K562 (cell line): ENCODE data around the gene LLGL2. TPM values are rescaled to one million over a fixed set of nuclear protein-coding genes. Genes with fewer than 3 reads are reported as not detected.

ENCODE experiments used
- ATAC-seq: fragments of 200-7000 bp; cut with Tn5 transposase; 3 replicates; pipeline ENCODE4 v1.9.1; 2020; ENCODE audit warnings: moderate library complexity
- BruUV-seq: library from RNA; stranded (reverse); fragments of 400-500 nt; replicated peaks from 2 replicates; lab custom pipeline; 2021; lab: Mats Ljungman, UMichigan
- CTCF ChIA-PET: fragments of 300-600 bp; formaldehyde crosslinking; extraction: SDS; loops from one replicate; lab custom pipeline; 2021; ENCODE audit warnings: low intra/inter-chr PET ratio; lab: Yijun Ruan, JAX
- POLR2A ChIA-PET: fragments of 300-600, 350-650 bp; sonication (Branson Sonifier 250); formaldehyde crosslinking; extraction: SDS; loops from one replicate; lab custom pipeline; 2021; ENCODE audit warnings: antibody characterized with exemption, inconsistent platforms; lab: Yijun Ruan, JAX
- DNase-seq, 4 experiments: peaks; one replicate each; pipeline versions ENCODE4 v3.0.0 to v3.0.0-alpha.2; 2011 to 2018; ENCODE audit warnings: low spot score in 3 of 4, mixed read lengths in 3 of 4; ENCODE audit errors: extremely low read depth in 1 of 4
- FAIRE-seq: peaks from 2 replicates; lab custom pipeline; 2011; peaks lifted over from hg19 to GRCh38; lab: Jason Lieb, UNC
- H2AFZ ChIP-seq: 2 replicates; pipeline ENCODE4 v1.6.0; 2011; ENCODE audit warnings: low read depth, low read length, control low read depth, inconsistent platforms
- H3K27ac ChIP-seq: fragments of 200-600 bp; 3 replicates; pipeline ENCODE4 v1.8.0; 2011; ENCODE audit warnings: low read depth, mild to moderate bottlenecking, control low read depth, inconsistent platforms, low read length, moderate library complexity, mixed read lengths; ENCODE audit errors: extremely low read depth
- H3K27me3 ChIP-seq, 2 experiments: fragments of 300-600 bp in 1 of 2; 2 replicates in 1 of 2; 3 replicates in 1 of 2; pipeline versions ENCODE4 v1.6.0 to v1.8.0; 2011; ENCODE audit warnings: inconsistent platforms in 2 of 2, low read length in 2 of 2, mild to moderate bottlenecking in 1 of 2, mixed read lengths in 1 of 2, moderate library complexity in 1 of 2; ENCODE audit not compliant: control insufficient read depth in 2 of 2, insufficient read depth in 2 of 2
- H3K36me3 ChIP-seq: fragments of 300-600 bp; 3 replicates; pipeline ENCODE4 v1.8.0; 2011; ENCODE audit warnings: mild to moderate bottlenecking, low read length, inconsistent platforms; ENCODE audit not compliant: control insufficient read depth, insufficient read depth
- H3K4me1 ChIP-seq, 2 experiments: fragments of 200-600 bp in 1 of 2; replicated peaks in 1 of 2; 2 replicates in 1 of 2; 3 replicates in 1 of 2; pipeline versions ENCODE4 v1.5.1 to v1.8.0; 2011; ENCODE audit warnings: inconsistent platforms in 2 of 2, low read length in 2 of 2, mild to moderate bottlenecking in 1 of 2, mixed read lengths in 1 of 2, moderate library complexity in 1 of 2; ENCODE audit not compliant: control insufficient read depth in 2 of 2, insufficient read depth in 2 of 2
- H3K4me2 ChIP-seq: 2 replicates; pipeline ENCODE4 v1.6.1; 2011; ENCODE audit warnings: low read length, control low read depth, inconsistent platforms, mixed read lengths; ENCODE audit not compliant: insufficient read depth
- H3K4me3 ChIP-seq: fragments of 200-600 bp; sonication (generic), shearing (Covaris generic); 2 replicates; pipeline ENCODE4 v1.5.1; 2016; ENCODE audit warnings: control low read depth, inconsistent platforms
- H3K79me2 ChIP-seq: fragments of 200-600 bp; 3 replicates; pipeline ENCODE4 v1.8.0; 2011; ENCODE audit warnings: low read length, inconsistent platforms; ENCODE audit not compliant: control insufficient read depth, insufficient read depth
- H3K9ac ChIP-seq, 2 experiments: 2 replicates each; pipeline versions ENCODE4 v1.6.0 to v1.6.1; 2011; ENCODE audit warnings: low read depth in 2 of 2, low read length in 2 of 2, control low read depth in 1 of 2, inconsistent platforms in 1 of 2, mild to moderate bottlenecking in 1 of 2, mixed read lengths in 1 of 2; ENCODE audit not compliant: insufficient read depth in 1 of 2
- H3K9me1 ChIP-seq: one replicate; pipeline ENCODE4 v1.6.0; 2011; ENCODE audit warnings: inconsistent platforms, mild to moderate bottlenecking, low read length, moderate library complexity; ENCODE audit not compliant: control insufficient read depth, insufficient read depth
- H3K9me3 ChIP-seq: replicated peaks from 2 replicates; pipeline ENCODE4 v1.5.1; 2011; ENCODE audit warnings: low read depth, low read length, inconsistent platforms; ENCODE audit not compliant: control insufficient read depth, insufficient read depth
- H4K20me1 ChIP-seq: replicated peaks from 2 replicates; pipeline ENCODE4 v1.6.1; 2011; ENCODE audit warnings: low read length, inconsistent platforms, mixed read lengths; ENCODE audit not compliant: control insufficient read depth, insufficient read depth
- ATF1 ChIP-seq, 2 experiments: fragments of 450-650 bp in 1 of 2; IDR thresholded peaks; 2 replicates each; pipeline ENCODE4 v1.6.1; 2016; ENCODE audit warnings: missing compliant biosample characterization in 1 of 2, missing genetic modification characterization in 1 of 2
- CTBP1 ChIP-seq: fragments of 450-650 bp; IDR thresholded peaks from 2 replicates; pipeline ENCODE4 v1.6.1; 2016; ENCODE audit warnings: borderline replicate concordance
- DNMT1 ChIP-seq: fragments of 450-650 bp; IDR thresholded peaks from 2 replicates; pipeline ENCODE4 v1.6.1; 2016; ENCODE audit warnings: antibody characterized with exemption, mild to moderate bottlenecking
- ELF4 ChIP-seq: fragments of 450-650 bp; formaldehyde crosslinking; IDR thresholded peaks from 2 replicates; pipeline ENCODE4 v1.4.0; 2022; ENCODE audit warnings: missing genetic modification characterization
- RCOR1 ChIP-seq, 2 experiments: IDR thresholded peaks; 2 replicates each; pipeline ENCODE4 v1.6.1; 2012; ENCODE audit warnings: low read depth in 2 of 2, low read length in 2 of 2, borderline replicate concordance in 1 of 2, improper control_type of control experiment in 1 of 2
- SMAD2 ChIP-seq: fragments of 150-350 bp; IDR thresholded peaks from 2 replicates; pipeline ENCODE4 v1.6.1; 2014; ENCODE audit warnings: low read depth, mild to moderate bottlenecking, low read length
- SP1 ChIP-seq: sonication (generic); formaldehyde crosslinking; IDR thresholded peaks from 2 replicates; pipeline ENCODE4 v1.8.1; 2022; ENCODE audit warnings: mild to moderate bottlenecking, missing genetic modification reagents
- ZNF436 ChIP-seq: fragments of 250-450, 450-650 bp; sonication (Bioruptor Pico); formaldehyde crosslinking; IDR thresholded peaks from 2 replicates; pipeline ENCODE4 v1.7.0; 2020; ENCODE audit warnings: mild to moderate bottlenecking
- ZNF695 ChIP-seq: fragments of 450-650 bp; formaldehyde crosslinking; IDR thresholded peaks from 2 replicates; pipeline ENCODE4 v1.4.0; 2020; ENCODE audit warnings: mild to moderate bottlenecking, moderate library complexity
- ZNF76 ChIP-seq: fragments of 250-450 bp; sonication (Bioruptor Pico); IDR thresholded peaks from 2 replicates; pipeline ENCODE4 v1.4.0; 2020; ENCODE audit warnings: mild to moderate bottlenecking, moderate library complexity, borderline replicate concordance
- WGBS: fragments of 100-300 bp; shearing (Covaris generic); methylation state at CpG from one replicate; pipeline ENCODE4 v1.1.6; 2016; ENCODE audit warnings: low coverage, mixed read lengths; ENCODE audit not compliant: insufficient coverage; ENCODE audit errors: missing lambda C conversion rate; 5-methylcytosine and 5-hydroxymethylcytosine counted together
- in situ Hi-C: fragments of 300-500 bp; cut with MboI; formaldehyde crosslinking; loops from 4 replicates; pipeline ENCODE4 v1.15.0; 2018; ENCODE audit warnings: inconsistent platforms, mixed read lengths
- intact Hi-C: fragments of 100-400 bp; cut with micrococcal nuclease; formaldehyde crosslinking; loops from 2 replicates; pipeline ENCODE4 v1.14.2; 2022
- polyA plus RNA-seq, 8 experiments: library from polyadenylated mRNA; depleted of rRNA in 4 of 8; stranded (reverse) in 5 of 8; unstranded in 3 of 8; fragments of >200 nt; fragmentation: Nextera tagmentation in 2 of 8; fragmentation: Illumina TruSeq in 1 of 8; extraction: Ambion mirVana in 2 of 8; extraction: Trizol in 1 of 8; gene quantifications; 2 replicates each; pipeline versions ENCODE4 v1.2.1 to v1.2.3, GENCODE V29; 2011 to 2014; ENCODE audit warnings: inconsistent platforms in 1 of 8, missing spikeins in 1 of 8
- total RNA-seq, 7 experiments: library from RNA; depleted of rRNA in 6 of 7; stranded (reverse); fragments of >200 nt in 6 of 7; fragmentation: Illumina TruSeq in 2 of 7; extraction: Trizol in 2 of 7; gene quantifications; 2 replicates each; pipeline versions ENCODE4 v1.2.1 to v1.2.3, GENCODE V29; 2011 to 2021; ENCODE audit warnings: low replicate concordance in 1 of 7
- TF ChIP-seq, protein P1 (sequence below): fragments of 450-650 bp; formaldehyde crosslinking; IDR thresholded peaks from 2 replicates; pipeline ENCODE4 v1.4.0; 2020; ENCODE audit warnings: mild to moderate bottlenecking
- TF ChIP-seq, protein P2 (sequence below), 2 experiments: fragments of 450-650 bp; IDR thresholded peaks; 2 replicates each; pipeline ENCODE4 v1.6.1; 2016
- TF ChIP-seq, protein P3 (sequence below): sonication (generic); formaldehyde crosslinking; IDR thresholded peaks from 2 replicates; pipeline ENCODE4 v1.8.1; 2023; ENCODE audit warnings: mild to moderate bottlenecking, missing genetic modification reagents

The LLGL2 gene
- total and polyA plus RNA-seq, 9 of the 15 experiments (the other 6 are each of a cell fraction or from before 2014, with no cell fraction given): 0.32 to 24.4 (median 10.2) TPM

DNA sequence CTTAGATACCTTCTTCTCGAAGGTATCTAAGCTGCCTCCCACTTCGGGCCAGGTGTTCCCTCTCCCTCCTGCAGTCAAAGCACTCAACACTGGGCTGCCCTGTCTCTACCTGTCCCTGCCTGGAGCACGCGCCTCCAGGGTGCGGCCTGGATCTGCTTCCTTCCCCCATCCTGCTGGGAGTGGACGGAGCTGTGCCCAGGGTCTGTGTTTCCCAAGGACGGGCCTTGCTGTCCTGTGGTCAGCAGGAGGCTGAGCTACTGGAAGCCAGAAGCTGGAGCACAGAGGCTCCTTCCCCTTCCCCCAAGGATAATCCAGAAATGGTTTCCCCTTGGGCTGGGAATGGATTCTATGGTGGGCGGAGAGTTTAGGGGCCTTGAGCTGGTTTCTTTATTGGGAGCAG lies 16.7 kb downstream of the LLGL2 start (continued):
- TF ChIP-seq, protein P1, sequence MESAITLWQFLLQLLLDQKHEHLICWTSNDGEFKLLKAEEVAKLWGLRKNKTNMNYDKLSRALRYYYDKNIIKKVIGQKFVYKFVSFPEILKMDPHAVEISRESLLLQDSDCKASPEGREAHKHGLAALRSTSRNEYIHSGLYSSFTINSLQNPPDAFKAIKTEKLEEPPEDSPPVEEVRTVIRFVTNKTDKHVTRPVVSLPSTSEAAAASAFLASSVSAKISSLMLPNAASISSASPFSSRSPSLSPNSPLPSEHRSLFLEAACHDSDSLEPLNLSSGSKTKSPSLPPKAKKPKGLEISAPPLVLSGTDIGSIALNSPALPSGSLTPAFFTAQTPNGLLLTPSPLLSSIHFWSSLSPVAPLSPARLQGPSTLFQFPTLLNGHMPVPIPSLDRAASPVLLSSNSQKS (CRISPR knock-in tag): no peak
- TF ChIP-seq ZNF76 (CRISPR knock-in tag) (no peak), SP1 (CRISPR knock-in tag) (no peak), DNMT1 (no peak), RCOR1 (IDR thresholded peaks at IDR 0.05; ENCODE audit: borderline replicate concordance in 1 of 2, low read depth in 2 of 2, low read length in 2 of 2) (no peak), ZNF436 (CRISPR knock-in tag) (no peak), CTBP1 (no peak)

DNA sequence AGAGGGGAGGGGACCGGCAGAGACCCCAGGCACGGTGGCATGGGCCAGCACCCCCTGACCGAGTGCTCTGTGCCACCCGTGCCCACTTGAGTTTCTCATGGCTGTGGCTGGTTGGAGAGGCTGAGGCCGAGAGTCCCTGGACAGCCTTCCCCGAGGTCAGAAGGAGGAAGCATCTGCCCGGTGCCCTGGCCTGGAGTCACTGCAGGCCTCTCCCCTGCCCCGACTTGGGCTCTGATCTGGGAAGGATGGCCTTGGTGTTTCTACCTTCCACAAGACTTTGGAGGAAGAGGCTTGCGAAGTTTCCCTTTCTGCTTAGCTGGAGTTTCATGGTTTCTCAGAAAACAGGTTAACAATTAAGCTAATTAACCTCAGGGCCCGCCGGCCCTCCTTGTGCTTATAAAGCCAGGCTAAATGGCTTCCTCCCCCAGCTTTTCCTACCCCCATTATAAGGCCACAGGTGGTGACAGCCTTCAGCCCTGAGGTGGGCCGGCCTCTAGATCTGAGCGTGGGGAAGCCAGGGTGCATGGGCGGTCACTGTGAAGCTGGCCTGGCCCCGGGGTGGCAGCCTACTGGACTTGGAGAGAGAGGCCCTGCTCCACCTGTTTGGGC lies 17.3 kb downstream of the LLGL2 start:
- in situ Hi-C loops: no loop called here
- peaks cover 10% of the 10 kb centered on the region; the same call in 1 of the 2 replicates for H4K20me1 ChIP-seq
- POLR2A ChIA-PET: interaction anchor here (0.6 to 1.2 kb wide), 8 partner anchors 9 to 508 kb away, joined by 3 to 4 read pairs (median 4); no protein-coding TSS in a partner anchor

More for the DNA sequence above, 17.3 kb downstream of the LLGL2 start:
- DNase-seq (no peak), FAIRE-seq (no peak), ATAC-seq (no peak)
- Histone ChIP-seq H3K4me2 (no peak overlapping the region), H3K27me3 (no peaks in the 10 kb centered on the region), H2AFZ (no peak overlapping the region), H3K4me1 (peaks cover 6 to 41% of the 10 kb centered on the region in 2 experiments; a peak in 3 of 5 replicates), H3K9me3 (no peaks in the 10 kb centered on the region), H3K27ac (no peak overlapping the region), H3K9me1 (no peaks in the 10 kb centered on the region), H3K79me2 (no peaks in the 10 kb centered on the region), H3K4me3 (no peak overlapping the region), H3K9ac (peak overlapping the region in 1 of 2 experiments; percentile 26; a peak in 1 of 4 replicates), H3K36me3 (no peaks in the 10 kb centered on the region)
- intact Hi-C loops: no loop called here
- no TSS peak for BruUV-seq
- TF ChIP-seq SMAD2: no peak
- TF ChIP-seq, protein P2, sequence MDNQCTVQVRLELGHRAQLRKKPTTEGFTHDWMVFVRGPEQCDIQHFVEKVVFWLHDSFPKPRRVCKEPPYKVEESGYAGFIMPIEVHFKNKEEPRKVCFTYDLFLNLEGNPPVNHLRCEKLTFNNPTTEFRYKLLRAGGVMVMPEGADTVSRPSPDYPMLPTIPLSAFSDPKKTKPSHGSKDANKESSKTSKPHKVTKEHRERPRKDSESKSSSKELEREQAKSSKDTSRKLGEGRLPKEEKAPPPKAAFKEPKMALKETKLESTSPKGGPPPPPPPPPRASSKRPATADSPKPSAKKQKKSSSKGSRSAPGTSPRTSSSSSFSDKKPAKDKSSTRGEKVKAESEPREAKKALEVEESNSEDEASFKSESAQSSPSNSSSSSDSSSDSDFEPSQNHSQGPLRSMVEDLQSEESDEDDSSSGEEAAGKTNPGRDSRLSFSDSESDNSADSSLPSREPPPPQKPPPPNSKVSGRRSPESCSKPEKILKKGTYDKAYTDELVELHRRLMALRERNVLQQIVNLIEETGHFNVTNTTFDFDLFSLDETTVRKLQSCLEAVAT (IDR thresholded peaks at IDR 0.05): no peak
- TF ChIP-seq ZNF695 (CRISPR knock-in tag): no peak
- TF ChIP-seq ATF1 (CRISPR knock-in tag; IDR thresholded peaks at IDR 0.05): no peak
- TF ChIP-seq ATF1 (tag; IDR thresholded peaks at IDR 0.05): no peak
- no peak for TF ChIP-seq ELF4
- TF ChIP-seq, protein P3, sequence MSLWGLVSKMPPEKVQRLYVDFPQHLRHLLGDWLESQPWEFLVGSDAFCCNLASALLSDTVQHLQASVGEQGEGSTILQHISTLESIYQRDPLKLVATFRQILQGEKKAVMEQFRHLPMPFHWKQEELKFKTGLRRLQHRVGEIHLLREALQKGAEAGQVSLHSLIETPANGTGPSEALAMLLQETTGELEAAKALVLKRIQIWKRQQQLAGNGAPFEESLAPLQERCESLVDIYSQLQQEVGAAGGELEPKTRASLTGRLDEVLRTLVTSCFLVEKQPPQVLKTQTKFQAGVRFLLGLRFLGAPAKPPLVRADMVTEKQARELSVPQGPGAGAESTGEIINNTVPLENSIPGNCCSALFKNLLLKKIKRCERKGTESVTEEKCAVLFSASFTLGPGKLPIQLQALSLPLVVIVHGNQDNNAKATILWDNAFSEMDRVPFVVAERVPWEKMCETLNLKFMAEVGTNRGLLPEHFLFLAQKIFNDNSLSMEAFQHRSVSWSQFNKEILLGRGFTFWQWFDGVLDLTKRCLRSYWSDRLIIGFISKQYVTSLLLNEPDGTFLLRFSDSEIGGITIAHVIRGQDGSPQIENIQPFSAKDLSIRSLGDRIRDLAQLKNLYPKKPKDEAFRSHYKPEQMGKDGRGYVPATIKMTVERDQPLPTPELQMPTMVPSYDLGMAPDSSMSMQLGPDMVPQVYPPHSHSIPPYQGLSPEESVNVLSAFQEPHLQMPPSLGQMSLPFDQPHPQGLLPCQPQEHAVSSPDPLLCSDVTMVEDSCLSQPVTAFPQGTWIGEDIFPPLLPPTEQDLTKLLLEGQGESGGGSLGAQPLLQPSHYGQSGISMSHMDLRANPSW (CRISPR knock-in tag): no peak
- WGBS: 72% methylated on average over 13 of the region's 15 CpGs
- CTCF ChIA-PET: no interaction called here
